Activated CD8-positive, alpha-beta T cell treated with anti-CD3 and anti-CD28 coated beads for 36 hours (primary cell): Measurements from ENCODE around the gene POLD2. TPM values are rescaled to one million over a fixed set of nuclear protein-coding genes. Genes with fewer than 3 reads are reported as not detected.

ENCODE experiments used
- ATAC-seq: fragments of 200-7000 bp; cut with Tn5 transposase; one replicate; pipeline ENCODE4 v1.10.0; 2021; ENCODE audit warnings: mild to moderate bottlenecking, moderate library complexity
- CTCF ChIA-PET: fragments of 350-600 bp; sonication (Branson Sonifier 250); formaldehyde crosslinking; loops from one replicate; lab custom pipeline; 2021; ENCODE audit warnings: antibody characterized with exemption; lab: Charles Lee
- POLR2A ChIA-PET: fragments of 350-600 bp; sonication (Branson Sonifier 250); formaldehyde crosslinking; loops from one replicate; lab custom pipeline; 2021; ENCODE audit warnings: antibody characterized with exemption; lab: Charles Lee
- DNase-seq: peaks from one replicate; pipeline ENCODE4 v3.0.0-alpha.2; 2020
- H3K27ac Mint-ChIP-seq: one replicate; pipeline ENCODE4 v1.8.0; 2021; ENCODE audit warnings: mild to moderate bottlenecking, mixed read lengths
- H3K27me3 Mint-ChIP-seq: one replicate; pipeline ENCODE4 v1.8.0; 2021; ENCODE audit warnings: mixed read lengths
- H3K36me3 Mint-ChIP-seq: one replicate; pipeline ENCODE4 v1.8.0; 2021; ENCODE audit warnings: low read depth, mixed read lengths
- H3K4me1 Mint-ChIP-seq: one replicate; pipeline ENCODE4 v1.8.0; 2021; ENCODE audit warnings: low read depth, mixed read lengths
- H3K4me3 Mint-ChIP-seq: one replicate; pipeline ENCODE4 v1.8.0; 2021; ENCODE audit warnings: mild to moderate bottlenecking, moderate library complexity, mixed read lengths
- H3K9me3 Mint-ChIP-seq: one replicate; pipeline ENCODE4 v1.8.0; 2021; ENCODE audit warnings: mixed read lengths
- CTCF ChIP-seq: fragments of 200-600 bp; IDR thresholded peaks from one replicate; pipeline ENCODE4 v1.8.0; 2022; ENCODE audit warnings: antibody characterized with exemption, mild to moderate bottlenecking
- intact Hi-C: fragments of 100-400 bp; cut with micrococcal nuclease; formaldehyde crosslinking; loops from one replicate; pipeline ENCODE4 v1.10.0; 2022
- total RNA-seq, 2 experiments: library from RNA; stranded (reverse); gene quantifications; one replicate each; pipeline ENCODE4 v1.2.3, GENCODE V29; 2021

The POLD2 gene
- total RNA-seq, 2 experiments from 2014 or later = 243 to 251 TPM

- Mint-ChIP-seq H3K4me1 (no peaks in the 10 kb centered on the region), H3K9me3 (no peaks in the 10 kb centered on the region), H3K27me3 (no peaks in the 10 kb centered on the region), H3K4me3 (no peak overlapping the region), H3K27ac (no peak overlapping the region), H3K36me3 (no peaks in the 10 kb centered on the region)
- ATAC-seq (no peak), DNase-seq (no peak)
- ChIA-PET POLR2A (no interaction called here), CTCF (no interaction called here)
- intact Hi-C loops = no loop called here
- no peak for TF ChIP-seq CTCF
These were observed 35.7 kb upstream of the POLD2 start for GRCh38 chr7:44158873-44159631.

DNA sequence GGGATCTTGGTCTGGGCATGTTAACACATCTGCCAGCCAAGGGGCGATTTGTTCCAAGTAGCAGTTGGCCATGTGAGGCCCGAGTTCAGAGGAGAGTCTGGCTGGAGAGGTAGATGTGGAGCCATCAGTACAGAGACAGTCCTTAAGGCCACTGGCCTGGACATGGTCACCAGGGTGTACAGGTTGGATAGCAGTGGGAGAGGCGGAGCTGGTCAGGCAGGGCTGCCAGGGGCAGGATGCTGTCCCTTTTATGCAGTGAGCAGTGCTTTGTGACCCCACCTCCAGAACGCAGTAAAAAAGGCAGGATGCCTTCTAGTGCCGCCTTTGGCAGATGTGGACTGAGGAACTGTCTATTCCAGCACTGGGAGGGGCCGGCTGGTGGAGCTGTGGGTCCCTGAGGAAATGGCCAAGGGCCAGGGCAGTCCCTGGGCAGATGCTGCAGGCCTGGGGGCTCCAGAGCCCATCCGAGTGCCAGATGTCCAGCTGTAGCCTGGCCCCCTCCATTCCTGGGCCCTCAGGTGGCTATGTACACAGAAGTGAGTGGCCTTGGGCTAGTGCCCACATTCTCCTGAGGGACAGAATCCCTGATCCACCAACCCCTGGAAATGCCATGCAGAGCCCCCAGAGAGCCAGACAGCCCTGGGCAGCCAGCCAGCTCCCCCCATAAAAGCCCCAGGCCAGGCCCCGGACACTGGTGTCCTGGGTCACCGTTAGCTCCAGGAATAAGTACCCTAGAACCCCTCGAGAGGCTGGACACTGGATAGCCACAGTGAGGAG lies 34.9 kb upstream of the POLD2 start:
- Mint-ChIP-seq H3K27me3 (no peaks in the 10 kb centered on the region), H3K9me3 (no peaks in the 10 kb centered on the region), H3K4me3 (no peak overlapping the region), H3K27ac (no peak overlapping the region), H3K4me1 (no peaks in the 10 kb centered on the region), H3K36me3 (no peaks in the 10 kb centered on the region)
- ATAC-seq (no peak), DNase-seq (no peak)
- ChIA-PET POLR2A (no interaction called here), CTCF (no interaction called here)
- no peak for TF ChIP-seq CTCF
- intact Hi-C loops = no loop called here

- DNase-seq (no peak), ATAC-seq (no peak)
- intact Hi-C loops = no loop called here
- H3K9me3 Mint-ChIP-seq = no peaks in the 10 kb centered on the region
- no peak overlapping the region for H3K4me3 Mint-ChIP-seq
- POLR2A ChIA-PET = no interaction called here
- no peak for TF ChIP-seq CTCF
- H3K27me3 Mint-ChIP-seq = no peaks in the 10 kb centered on the region
- H3K27ac Mint-ChIP-seq = no peak overlapping the region
- H3K36me3 Mint-ChIP-seq = no peaks in the 10 kb centered on the region
- no peaks in the 10 kb centered on the region for H3K4me1 Mint-ChIP-seq
- CTCF ChIA-PET = no interaction called here
These were observed 34.0 kb upstream of the POLD2 start for GRCh38 chr7:44157116-44158080.

- H3K9me3 Mint-ChIP-seq = no peaks in the 10 kb centered on the region
- no peak overlapping the region for H3K27ac Mint-ChIP-seq
- no peak for ATAC-seq
- ChIA-PET POLR2A (no interaction called here), CTCF (interaction anchor here (0.7 kb wide), 1 partner anchor 40 kb away, joined by 3 read pairs; no protein-coding TSS in a partner anchor)
- intact Hi-C loops = no loop called here
- no peak overlapping the region for H3K4me3 Mint-ChIP-seq
- H3K27me3 Mint-ChIP-seq = no peaks in the 10 kb centered on the region
- H3K4me1 Mint-ChIP-seq = no peaks in the 10 kb centered on the region
- TF ChIP-seq CTCF = no peak
- DNase-seq = no peak
- H3K36me3 Mint-ChIP-seq = no peaks in the 10 kb centered on the region
These were observed 33.2 kb upstream of the POLD2 start for GRCh38 chr7:44156453-44157010.
